Parathyroid adenoma (tissue), 2 donors: ENCODE data around the gene ELL.

Source experiments
- H2AFZ ChIP-seq: fragments of 300-600 bp; sonication (generic); one replicate; pipeline ENCODE4 v1.7.0; 2017; ENCODE audit warnings: antibody characterized with exemption, mild to moderate bottlenecking
- H3K27ac ChIP-seq: fragments of 300-600 bp; sonication (generic); one replicate; pipeline ENCODE4 v1.7.0; 2017
- H3K27me3 ChIP-seq: fragments of 300-600 bp; sonication (generic); one replicate; pipeline ENCODE4 v1.7.0; 2017; ENCODE audit warnings: low read length; ENCODE audit not compliant: control insufficient read depth, insufficient read depth
- H3K36me3 ChIP-seq: fragments of 300-600 bp; sonication (generic); one replicate; pipeline ENCODE4 v1.7.0; 2017; ENCODE audit warnings: low read length; ENCODE audit not compliant: control insufficient read depth, insufficient read depth
- H3K4me1 ChIP-seq: fragments of 300-600 bp; sonication (generic); one replicate; pipeline ENCODE4 v1.7.0; 2017; ENCODE audit warnings: control low read depth
- H3K4me2 ChIP-seq: fragments of 300-600 bp; sonication (generic); one replicate; pipeline ENCODE4 v1.7.0; 2017; ENCODE audit warnings: low read length
- H3K4me3 ChIP-seq: fragments of 300-600 bp; sonication (generic); one replicate; pipeline ENCODE4 v1.7.0; 2017; ENCODE audit warnings: low read depth, low read length
- H3K79me2 ChIP-seq: fragments of 300-600 bp; sonication (generic); one replicate; pipeline ENCODE4 v1.7.0; 2017; ENCODE audit warnings: control low read depth
- H3K9ac ChIP-seq: fragments of 300-600 bp; sonication (generic); one replicate; pipeline ENCODE4 v1.7.0; 2017; ENCODE audit warnings: mild to moderate bottlenecking
- H3K9me3 ChIP-seq: fragments of 300-600 bp; sonication (generic); one replicate; pipeline ENCODE4 v1.7.0; 2017; ENCODE audit warnings: low read length; ENCODE audit not compliant: control insufficient read depth
- TF ChIP-seq, protein P1 (sequence below): fragments of 300-600 bp; sonication (generic); IDR thresholded peaks from one replicate; pipeline ENCODE4 v1.7.0; 2017; ENCODE audit warnings: antibody characterized with exemption, mild to moderate bottlenecking
- donor health status: primary hyperparathyroidism.

Gene ELL

DNA sequence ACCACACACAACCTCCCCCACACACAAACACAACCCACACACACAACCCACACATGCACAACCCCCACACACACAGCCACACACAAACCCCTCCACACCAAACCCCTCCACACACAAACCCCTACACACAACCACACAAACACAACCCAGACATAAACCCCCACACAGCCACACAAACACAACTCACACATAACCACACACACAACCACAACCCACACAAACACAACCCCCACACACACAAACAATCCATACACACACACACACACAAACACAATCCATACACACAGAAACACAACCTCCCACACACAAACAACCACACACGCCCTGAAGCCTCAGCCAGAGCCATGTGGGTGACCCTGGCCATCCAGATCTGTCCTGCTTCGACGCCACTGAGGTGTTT lies 53.9 kb downstream of the ELL start:
- Histone ChIP-seq H3K9ac (no peak overlapping the region), H3K27me3 (no peaks in the 10 kb centered on the region), H3K4me3 (no peak overlapping the region), H3K4me1 (no peaks in the 10 kb centered on the region), H3K4me2 (no peak overlapping the region), H3K36me3 (no peaks in the 10 kb centered on the region), H2AFZ (no peak overlapping the region), H3K79me2 (peaks cover 43% of the 10 kb centered on the region), H3K27ac (no peak overlapping the region), H3K9me3 (no peaks in the 10 kb centered on the region)
- TF ChIP-seq, protein P1, sequence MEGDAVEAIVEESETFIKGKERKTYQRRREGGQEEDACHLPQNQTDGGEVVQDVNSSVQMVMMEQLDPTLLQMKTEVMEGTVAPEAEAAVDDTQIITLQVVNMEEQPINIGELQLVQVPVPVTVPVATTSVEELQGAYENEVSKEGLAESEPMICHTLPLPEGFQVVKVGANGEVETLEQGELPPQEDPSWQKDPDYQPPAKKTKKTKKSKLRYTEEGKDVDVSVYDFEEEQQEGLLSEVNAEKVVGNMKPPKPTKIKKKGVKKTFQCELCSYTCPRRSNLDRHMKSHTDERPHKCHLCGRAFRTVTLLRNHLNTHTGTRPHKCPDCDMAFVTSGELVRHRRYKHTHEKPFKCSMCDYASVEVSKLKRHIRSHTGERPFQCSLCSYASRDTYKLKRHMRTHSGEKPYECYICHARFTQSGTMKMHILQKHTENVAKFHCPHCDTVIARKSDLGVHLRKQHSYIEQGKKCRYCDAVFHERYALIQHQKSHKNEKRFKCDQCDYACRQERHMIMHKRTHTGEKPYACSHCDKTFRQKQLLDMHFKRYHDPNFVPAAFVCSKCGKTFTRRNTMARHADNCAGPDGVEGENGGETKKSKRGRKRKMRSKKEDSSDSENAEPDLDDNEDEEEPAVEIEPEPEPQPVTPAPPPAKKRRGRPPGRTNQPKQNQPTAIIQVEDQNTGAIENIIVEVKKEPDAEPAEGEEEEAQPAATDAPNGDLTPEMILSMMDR = no peak

- Histone ChIP-seq H3K4me1 (no peaks in the 10 kb centered on the region), H3K79me2 (peaks cover 37% of the 10 kb centered on the region), H3K36me3 (no peaks in the 10 kb centered on the region), H3K9me3 (no peaks in the 10 kb centered on the region), H3K9ac (no peak overlapping the region), H2AFZ (no peak overlapping the region), H3K4me2 (no peak overlapping the region), H3K27me3 (no peaks in the 10 kb centered on the region), H3K4me3 (no peak overlapping the region), H3K27ac (no peak overlapping the region)
- TF ChIP-seq, protein P1 = no peak
These were observed 55.5 kb downstream of the ELL start for GRCh38 chr19:18466354-18466753.

DNA sequence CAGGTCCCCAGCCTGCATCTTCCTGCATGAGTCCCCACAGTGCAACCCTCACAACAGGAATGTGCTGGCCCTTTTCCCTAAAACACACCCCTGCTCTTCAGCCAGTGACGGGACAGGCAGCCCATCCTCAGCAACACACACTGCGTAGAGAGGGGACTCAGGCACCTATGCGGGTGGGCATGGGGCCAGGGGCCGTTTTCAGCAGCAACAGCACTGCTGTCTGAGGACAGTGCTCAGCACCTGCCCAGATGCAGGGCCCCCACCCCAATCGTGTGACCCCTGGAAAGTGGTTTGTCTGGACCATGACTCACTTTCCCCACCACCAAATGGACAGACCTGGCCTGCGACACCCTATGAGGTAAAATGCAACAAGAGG lies 55.9 kb downstream of the ELL start:
- TF ChIP-seq, protein P1 = no peak
- Histone ChIP-seq H3K9ac (no peak overlapping the region), H3K79me2 (peaks cover 33% of the 10 kb centered on the region), H3K27me3 (no peaks in the 10 kb centered on the region), H3K27ac (no peak overlapping the region), H2AFZ (no peak overlapping the region), H3K9me3 (no peaks in the 10 kb centered on the region), H3K4me1 (no peaks in the 10 kb centered on the region), H3K4me2 (no peak overlapping the region), H3K36me3 (no peaks in the 10 kb centered on the region), H3K4me3 (no peak overlapping the region)

DNA sequence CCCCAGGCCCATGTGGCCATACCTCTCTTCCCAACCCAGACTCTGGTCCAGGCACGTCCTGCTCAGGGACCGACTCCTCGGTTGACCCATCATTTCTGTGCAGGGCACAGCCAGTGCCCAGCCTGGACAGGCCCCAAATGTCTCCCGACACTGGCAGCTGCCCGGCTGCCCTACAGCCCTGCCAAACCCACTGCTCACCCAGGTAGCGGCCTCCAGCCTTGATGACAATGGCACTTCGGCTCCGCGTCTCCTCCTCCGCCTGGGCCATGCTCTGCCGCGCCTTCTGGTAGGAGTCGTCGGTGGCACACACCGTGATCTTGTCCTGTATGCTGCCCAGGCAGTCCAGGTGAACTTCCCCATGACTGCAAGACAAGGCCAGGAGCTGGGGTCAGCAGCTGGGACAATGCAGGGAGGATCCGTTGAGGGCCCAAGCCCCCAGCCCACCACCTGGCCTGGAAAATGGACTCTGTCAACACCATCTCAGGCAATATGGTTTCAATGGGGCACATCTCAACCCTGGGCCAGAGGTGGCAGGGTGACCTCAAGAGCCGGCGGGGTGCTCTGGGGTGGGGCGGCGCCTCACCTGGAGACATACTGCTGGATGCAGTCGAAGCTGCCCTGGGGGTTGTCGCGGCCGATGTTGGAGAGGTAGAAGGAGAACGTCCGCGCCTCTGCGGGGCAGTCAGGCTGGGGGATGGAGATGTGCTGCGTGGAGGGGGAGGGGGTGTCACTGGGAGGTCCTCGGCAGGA lies 56.5 kb downstream of the ELL start:
- Histone ChIP-seq H3K4me3 (no peak overlapping the region), H3K27me3 (no peaks in the 10 kb centered on the region), H3K4me1 (peaks cover 2% of the 10 kb centered on the region), H3K79me2 (peaks cover 29% of the 10 kb centered on the region), H3K4me2 (no peak overlapping the region), H3K9me3 (no peaks in the 10 kb centered on the region), H2AFZ (no peak overlapping the region), H3K27ac (no peak overlapping the region), H3K36me3 (no peaks in the 10 kb centered on the region), H3K9ac (no peak overlapping the region)
- TF ChIP-seq, protein P1 = no peak

DNA sequence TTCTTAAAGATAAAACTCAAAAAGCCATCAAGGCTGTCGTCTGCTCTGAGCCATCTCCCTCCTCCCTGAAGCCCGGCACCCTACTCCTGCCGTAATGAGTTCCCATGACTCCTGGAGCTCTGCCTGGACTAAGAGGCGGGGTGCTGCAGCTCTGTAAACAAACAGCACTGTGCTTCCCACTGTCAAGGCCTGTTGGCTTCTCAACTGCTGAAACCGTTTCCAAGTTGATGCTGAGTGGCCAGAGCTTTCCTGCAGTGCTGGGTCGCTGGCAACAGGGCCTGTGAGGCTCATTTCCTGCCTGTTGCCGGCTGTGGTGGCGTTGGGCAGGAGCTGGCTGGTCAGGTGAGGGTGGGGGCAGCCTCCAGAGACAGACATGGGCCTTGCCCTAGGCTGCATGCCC lies 57.2 kb downstream of the ELL start:
- H3K4me1 ChIP-seq = peaks cover 9% of the 10 kb centered on the region

More for the DNA sequence above, 57.2 kb downstream of the ELL start:
- H3K4me3 ChIP-seq = no peak overlapping the region
- no peaks in the 10 kb centered on the region for H3K36me3 ChIP-seq
- TF ChIP-seq, protein P1 = no peak
- peaks cover 22% of the 10 kb centered on the region for H3K79me2 ChIP-seq
- H3K9ac ChIP-seq = no peak overlapping the region
- H3K9me3 ChIP-seq = no peaks in the 10 kb centered on the region
- H3K4me2 ChIP-seq = peak overlapping the region; percentile 5
- H3K27me3 ChIP-seq = no peaks in the 10 kb centered on the region
- H2AFZ ChIP-seq = no peak overlapping the region
- H3K27ac ChIP-seq = no peak overlapping the region
